ENCODE data around the gene FBH1. TPM values are rescaled to one million over a fixed set of nuclear protein-coding genes. Genes with fewer than 3 reads are reported as not detected.

Gene FBH1
- total and polyA plus RNA-seq, 4 donors = 39.4 to 93.2 (median 63.8) TPM

- no peak for ATAC-seq (ENCODE audit: insufficient read depth, low FRiP score)
- H3K4me3 ChIP-seq = no peak overlapping the region
- 92 to 94% methylated on average over 18 of the region's 18 CpGs for WGBS, 2 donors
These were observed 12.7 kb downstream of the FBH1 start for GRCh38 chr10:5902511-5903274.

GRCh38 chr10:5903563-5903962 is 13.5 kb downstream of the FBH1 start:
- peaks cover 0 to 12% (median 10%) of the 10 kb centered on the region in 4 donors for H3K36me3 ChIP-seq (ENCODE audit: control insufficient read depth in 4 of 4, insufficient read depth in 4 of 4, low read length in 4 of 4)
- no peak for DNase-seq
- no peak overlapping the region for H3K27ac ChIP-seq (ENCODE audit: low read depth in 1 of 2, low read length in 1 of 2)
- 97 to 99% methylated on average over 6 of the region's 6 CpGs for WGBS, 2 donors
- no peak overlapping the region for H3K9ac ChIP-seq (ENCODE audit: insufficient read depth in 1 of 2, low read length in 2 of 2)
- H3K4me3 ChIP-seq = no peak overlapping the region
- no peaks in the 10 kb centered on the region for H3K9me3 ChIP-seq (ENCODE audit: control insufficient read depth in 4 of 4, insufficient read depth in 3 of 4, low read length in 3 of 4)
- peaks cover 0 to 6% (median 2%) of the 10 kb centered on the region in 5 donors for H3K4me1 ChIP-seq (ENCODE audit: control insufficient read depth in 5 of 5, insufficient read depth in 5 of 5, low read length in 5 of 5)
- H3K27me3 ChIP-seq (ENCODE audit: control insufficient read depth in 3 of 3, insufficient read depth in 3 of 3, low read length in 2 of 3) = no peaks in the 10 kb centered on the region
- no peak for TF ChIP-seq CTCF (IDR thresholded peaks at IDR 0.05; ENCODE audit: control extremely low read depth, extremely low read depth)
- no peak for ATAC-seq (ENCODE audit: insufficient read depth, low FRiP score)

More at GRCh38 chr10:5902511-5903274, 12.7 kb downstream of the FBH1 start:
- Histone ChIP-seq H3K4me1 (ENCODE audit: control insufficient read depth in 5 of 5, insufficient read depth in 5 of 5, low read length in 5 of 5) (peaks cover 0 to 6% (median 2%) of the 10 kb centered on the region in 5 donors), H3K9ac (ENCODE audit: insufficient read depth in 1 of 2, low read length in 2 of 2) (no peak overlapping the region), H3K27me3 (ENCODE audit: control insufficient read depth in 3 of 3, insufficient read depth in 3 of 3, low read length in 2 of 3) (no peaks in the 10 kb centered on the region), H3K9me3 (ENCODE audit: control insufficient read depth in 4 of 4, insufficient read depth in 3 of 4, low read length in 3 of 4) (peaks cover 0 to 3% (median 0%) of the 10 kb centered on the region in 4 donors), H3K36me3 (ENCODE audit: control insufficient read depth in 4 of 4, insufficient read depth in 4 of 4, low read length in 4 of 4) (peaks cover 3 to 18% (median 12%) of the 10 kb centered on the region in 4 donors), H3K27ac (ENCODE audit: low read depth in 1 of 2, low read length in 1 of 2) (no peak overlapping the region)
- TF ChIP-seq CTCF (IDR thresholded peaks at IDR 0.05; ENCODE audit: control extremely low read depth, extremely low read depth) = no peak
- no peak for DNase-seq

GRCh38 chr10:5904227-5904626 is 14.2 kb downstream of the FBH1 start:
- TF ChIP-seq CTCF (IDR thresholded peaks at IDR 0.05; ENCODE audit: control extremely low read depth, extremely low read depth) = no peak
- Histone ChIP-seq H3K27me3 (ENCODE audit: control insufficient read depth in 3 of 3, insufficient read depth in 3 of 3, low read length in 2 of 3) (no peaks in the 10 kb centered on the region), H3K4me3 (no peak overlapping the region), H3K4me1 (ENCODE audit: control insufficient read depth in 5 of 5, insufficient read depth in 5 of 5, low read length in 5 of 5) (peaks cover 0 to 6% (median 2%) of the 10 kb centered on the region in 5 donors), H3K27ac (ENCODE audit: low read depth in 1 of 2, low read length in 1 of 2) (no peak overlapping the region), H3K9ac (ENCODE audit: insufficient read depth in 1 of 2, low read length in 2 of 2) (no peak overlapping the region), H3K9me3 (ENCODE audit: control insufficient read depth in 4 of 4, insufficient read depth in 3 of 4, low read length in 3 of 4) (no peaks in the 10 kb centered on the region), H3K36me3 (ENCODE audit: control insufficient read depth in 4 of 4, insufficient read depth in 4 of 4, low read length in 4 of 4) (peaks cover 4 to 15% (median 12%) of the 10 kb centered on the region in 4 donors)
- DNase-seq (no peak), ATAC-seq (ENCODE audit: insufficient read depth, low FRiP score) (no peak)
- 67 to 69% methylated on average over 4 of the region's 4 CpGs for whole genome bisulfite sequencing, 2 donors

Measured in lung (tissue), 12 donors.